Measurements from ENCODE around the gene GPR25. TPM values are rescaled to one million over a fixed set of nuclear protein-coding genes. Genes with fewer than 3 reads are reported as not detected.

GPR25 gene
- total RNA-seq, 1 donor from 2014 or later = not detected

GRCh38 chr1:200869376-200869752, 3.4 kb upstream of the GPR25 start:
- H3K27ac ChIP-seq (ENCODE audit: low read depth, low read length) = no peak overlapping the region
- H3K9me3 Mint-ChIP-seq (ENCODE audit: unreplicated experiment) = peaks cover 2% of the 10 kb centered on the region
- H3K4me1 ChIP-seq (ENCODE audit: insufficient read depth, low read length) = peaks cover 10% of the 10 kb centered on the region
- H2AFZ ChIP-seq (ENCODE audit: low read depth, low read length) = no peak overlapping the region
- peaks cover 15% of the 10 kb centered on the region for H4K20me1 ChIP-seq (ENCODE audit: insufficient read depth, low read length)
- TF ChIP-seq CTCF (IDR thresholded peaks at IDR 0.05; ENCODE audit: insufficient read depth, low read depth, low read length) (no peak), EZH2 (IDR thresholded peaks at IDR 0.05; ENCODE audit: insufficient read depth, low read length) (no peak)
- no peak overlapping the region for H3K9ac ChIP-seq (ENCODE audit: low read length)
- H3K4me1 Mint-ChIP-seq (ENCODE audit: low read depth, unreplicated experiment) = peaks cover 9% of the 10 kb centered on the region
- no peak for DNase-seq (ENCODE audit: low read depth)
- H3K27me3 ChIP-seq (ENCODE audit: insufficient read depth, low read length) = peaks cover 28% of the 10 kb centered on the region
- no peaks in the 10 kb centered on the region for H3K9me3 ChIP-seq (ENCODE audit: insufficient read depth, low read depth, low read length)
- peaks cover 2% of the 10 kb centered on the region for H3K36me3 Mint-ChIP-seq (ENCODE audit: low read depth, unreplicated experiment)
- peaks cover 2% of the 10 kb centered on the region for H3K36me3 ChIP-seq (ENCODE audit: insufficient read depth, low read length)
- H3K79me2 ChIP-seq (ENCODE audit: insufficient read depth, low read length) = no peaks in the 10 kb centered on the region
- H3K4me2 ChIP-seq (ENCODE audit: low read length) = no peak overlapping the region
- FAIRE-seq = no peak
- H3K27ac Mint-ChIP-seq (ENCODE audit: unreplicated experiment) = no peak overlapping the region
- peaks cover 15% of the 10 kb centered on the region for H3K27me3 Mint-ChIP-seq (ENCODE audit: low read depth, unreplicated experiment)
- no peak overlapping the region for H3K4me3 ChIP-seq (ENCODE audit: insufficient read depth, low read depth, low read length)
- no peak overlapping the region for H3K4me3 Mint-ChIP-seq (ENCODE audit: unreplicated experiment)

- no peaks in the 10 kb centered on the region for H3K79me2 ChIP-seq (ENCODE audit: insufficient read depth, low read length)
- H3K9me3 ChIP-seq (ENCODE audit: insufficient read depth, low read depth, low read length) = no peaks in the 10 kb centered on the region
- H3K9ac ChIP-seq (ENCODE audit: low read length) = no peak overlapping the region
- FAIRE-seq = no peak
- peaks cover 2% of the 10 kb centered on the region for H3K36me3 ChIP-seq (ENCODE audit: insufficient read depth, low read length)
- peaks cover 2% of the 10 kb centered on the region for H3K9me3 Mint-ChIP-seq (ENCODE audit: unreplicated experiment)
- peaks cover 9% of the 10 kb centered on the region for H3K4me1 Mint-ChIP-seq (ENCODE audit: low read depth, unreplicated experiment)
- no peak for TF ChIP-seq EZH2 (IDR thresholded peaks at IDR 0.05; ENCODE audit: insufficient read depth, low read length)
- TF ChIP-seq CTCF (IDR thresholded peaks at IDR 0.05; ENCODE audit: insufficient read depth, low read depth, low read length) = no peak
- H3K27ac Mint-ChIP-seq (ENCODE audit: unreplicated experiment) = no peak overlapping the region
- H4K20me1 ChIP-seq (ENCODE audit: insufficient read depth, low read length) = peaks cover 12% of the 10 kb centered on the region
- peaks cover 2% of the 10 kb centered on the region for H3K36me3 Mint-ChIP-seq (ENCODE audit: low read depth, unreplicated experiment)
- no peak overlapping the region for H2AFZ ChIP-seq (ENCODE audit: low read depth, low read length)
- no peak overlapping the region for H3K4me3 Mint-ChIP-seq (ENCODE audit: unreplicated experiment)
- H3K27me3 Mint-ChIP-seq (ENCODE audit: low read depth, unreplicated experiment) = peaks cover 19% of the 10 kb centered on the region
- no peak overlapping the region for H3K27ac ChIP-seq (ENCODE audit: low read depth, low read length)
- H3K4me3 ChIP-seq (ENCODE audit: insufficient read depth, low read depth, low read length) = no peak overlapping the region
- H3K27me3 ChIP-seq (ENCODE audit: insufficient read depth, low read length) = peaks cover 33% of the 10 kb centered on the region
- no peak for DNase-seq (ENCODE audit: low read depth)
- no peak overlapping the region for H3K4me2 ChIP-seq (ENCODE audit: low read length)
- peaks cover 10% of the 10 kb centered on the region for H3K4me1 ChIP-seq (ENCODE audit: insufficient read depth, low read length)
These were observed 2.9 kb upstream of the GPR25 start for GRCh38 chr1:200869753-200870391.

- H3K4me1 ChIP-seq (ENCODE audit: insufficient read depth, low read length) = peaks cover 10% of the 10 kb centered on the region
- TF ChIP-seq CTCF (IDR thresholded peaks at IDR 0.05; ENCODE audit: insufficient read depth, low read depth, low read length) (no peak), EZH2 (IDR thresholded peaks at IDR 0.05; ENCODE audit: insufficient read depth, low read length) (no peak)
- H3K27me3 ChIP-seq (ENCODE audit: insufficient read depth, low read length) = peaks cover 53% of the 10 kb centered on the region
- no peak overlapping the region for H3K27ac ChIP-seq (ENCODE audit: low read depth, low read length)
- peaks cover 2% of the 10 kb centered on the region for H3K9me3 Mint-ChIP-seq (ENCODE audit: unreplicated experiment)
- no peaks in the 10 kb centered on the region for H3K36me3 ChIP-seq (ENCODE audit: insufficient read depth, low read length)
- DNase-seq (ENCODE audit: low read depth) (no peak), FAIRE-seq (no peak)
- H4K20me1 ChIP-seq (ENCODE audit: insufficient read depth, low read length) = no peaks in the 10 kb centered on the region
- H3K9me3 ChIP-seq (ENCODE audit: insufficient read depth, low read depth, low read length) = no peaks in the 10 kb centered on the region
- H3K9ac ChIP-seq (ENCODE audit: low read length) = no peak overlapping the region
- H3K4me2 ChIP-seq (ENCODE audit: low read length) = peak overlapping the region; percentile 84
- no peaks in the 10 kb centered on the region for H3K36me3 Mint-ChIP-seq (ENCODE audit: low read depth, unreplicated experiment)
- H2AFZ ChIP-seq (ENCODE audit: low read depth, low read length) = peak overlapping the region; percentile 60
- no peak overlapping the region for H3K27ac Mint-ChIP-seq (ENCODE audit: unreplicated experiment)
- peak overlapping the region; percentile 39 for H3K4me3 ChIP-seq (ENCODE audit: insufficient read depth, low read depth, low read length)
- no peak overlapping the region for H3K4me3 Mint-ChIP-seq (ENCODE audit: unreplicated experiment)
- peaks cover 33% of the 10 kb centered on the region for H3K27me3 Mint-ChIP-seq (ENCODE audit: low read depth, unreplicated experiment)
- no peaks in the 10 kb centered on the region for H3K4me1 Mint-ChIP-seq (ENCODE audit: low read depth, unreplicated experiment)
- no peaks in the 10 kb centered on the region for H3K79me2 ChIP-seq (ENCODE audit: insufficient read depth, low read length)
These were observed 412 bp downstream of the GPR25 start for GRCh38 chr1:200873116-200873670.

All from astrocyte (in vitro differentiated cells and primary cell).